ENCODE data around the gene BTBD9. TPM values are rescaled to one million over a fixed set of nuclear protein-coding genes. Genes with fewer than 3 reads are reported as not detected.

The BTBD9 gene
- total RNA-seq, 2 donors from 2014 or later, result 30.1 to 45.8 TPM

- no peak for ATAC-seq (ENCODE audit: insufficient number of reproducible peaks, low FRiP score, low read depth)
- DNase-seq (ENCODE audit: low spot score), result no peak
- H3K27ac ChIP-seq, result no peak overlapping the region
- H3K36me3 ChIP-seq, result no peaks in the 10 kb centered on the region
- no peaks in the 10 kb centered on the region for H3K27me3 ChIP-seq (replicated peaks; ENCODE audit: insufficient read depth)
- TF ChIP-seq CTCF (IDR thresholded peaks at IDR 0.05), result no peak
- H3K4me1 ChIP-seq (ENCODE audit: control insufficient read depth in 1 of 2, low read depth in 2 of 2), result peaks cover 3 to 23% of the 10 kb centered on the region in 2 donors
- H3K9me3 ChIP-seq, result no peaks in the 10 kb centered on the region
- H3K4me3 ChIP-seq, result no peak overlapping the region
Observed at GRCh38 chr6:38270367-38270766, 369.4 kb downstream of the BTBD9 start.

- Histone ChIP-seq H3K27ac (no peak overlapping the region), H3K4me1 (ENCODE audit: control insufficient read depth in 1 of 2, low read depth in 2 of 2) (peaks cover 3 to 23% of the 10 kb centered on the region in 2 donors)
- TF ChIP-seq CTCF (IDR thresholded peaks at IDR 0.05), result no peak
Observed at GRCh38 chr6:38269461-38270172, 370.1 kb downstream of the BTBD9 start.

GRCh38 chr6:38268342-38268741 lies 371.4 kb downstream of the BTBD9 start:
- Histone ChIP-seq H3K4me3 (no peak overlapping the region), H3K27ac (no peak overlapping the region), H3K4me1 (ENCODE audit: control insufficient read depth in 1 of 2, low read depth in 2 of 2) (peaks cover 3 to 23% of the 10 kb centered on the region in 2 donors), H3K36me3 (no peaks in the 10 kb centered on the region), H3K27me3 (replicated peaks; ENCODE audit: insufficient read depth) (no peaks in the 10 kb centered on the region), H3K9me3 (no peaks in the 10 kb centered on the region)
- no peak for DNase-seq (ENCODE audit: low spot score)
- TF ChIP-seq CTCF (IDR thresholded peaks at IDR 0.05), result no peak
- ATAC-seq (ENCODE audit: insufficient number of reproducible peaks, low FRiP score, low read depth), result no peak

More at GRCh38 chr6:38269461-38270172, 370.1 kb downstream of the BTBD9 start:
- no peaks in the 10 kb centered on the region for H3K27me3 ChIP-seq (replicated peaks; ENCODE audit: insufficient read depth)
- ATAC-seq (ENCODE audit: insufficient number of reproducible peaks, low FRiP score, low read depth), result no peak
- H3K4me3 ChIP-seq, result no peak overlapping the region
- H3K9me3 ChIP-seq, result no peaks in the 10 kb centered on the region
- H3K36me3 ChIP-seq, result no peaks in the 10 kb centered on the region
- DNase-seq (ENCODE audit: low spot score), result no peak

- Histone ChIP-seq H3K9me3 (no peaks in the 10 kb centered on the region), H3K4me3 (no peak overlapping the region), H3K27ac (no peak overlapping the region), H3K4me1 (ENCODE audit: control insufficient read depth in 1 of 2, low read depth in 2 of 2) (peaks cover 5 to 35% of the 10 kb centered on the region in 2 donors), H3K36me3 (no peaks in the 10 kb centered on the region), H3K27me3 (replicated peaks; ENCODE audit: insufficient read depth) (no peaks in the 10 kb centered on the region)
- no peak for ATAC-seq (ENCODE audit: insufficient number of reproducible peaks, low FRiP score, low read depth)
- no peak for TF ChIP-seq CTCF (IDR thresholded peaks at IDR 0.05)
- no peak for DNase-seq (ENCODE audit: low spot score)
Observed at GRCh38 chr6:38266921-38267354, 372.8 kb downstream of the BTBD9 start.

GRCh38 chr6:38264605-38265004 lies 375.1 kb downstream of the BTBD9 start:
- TF ChIP-seq CTCF (IDR thresholded peaks at IDR 0.05), result no peak
- H3K36me3 ChIP-seq, result no peaks in the 10 kb centered on the region
- no peak overlapping the region for H3K4me3 ChIP-seq
- no peak for ATAC-seq (ENCODE audit: insufficient number of reproducible peaks, low FRiP score, low read depth)
- H3K9me3 ChIP-seq, result no peaks in the 10 kb centered on the region
- H3K27me3 ChIP-seq (replicated peaks; ENCODE audit: insufficient read depth), result no peaks in the 10 kb centered on the region
- H3K4me1 ChIP-seq (ENCODE audit: control insufficient read depth in 1 of 2, low read depth in 2 of 2), result peaks cover 8 to 27% of the 10 kb centered on the region in 2 donors
- H3K27ac ChIP-seq, result no peak overlapping the region
- no peak for DNase-seq (ENCODE audit: low spot score)

Measured in thoracic aorta (tissue), 2 donors.